HepG2 (cell line): ENCODE measurements around the gene DUS3L. TPM values are rescaled to one million over a fixed set of nuclear protein-coding genes. Genes with fewer than 3 reads are reported as not detected.

Experiments used
- E2F1 ChIP-seq: sonication (generic); formaldehyde crosslinking; IDR thresholded peaks from 2 replicates; pipeline ENCODE4 v1.5.0; 2020; ENCODE audit warnings: missing genetic modification reagents
- HNF1B ChIP-seq: sonication (generic); formaldehyde crosslinking; IDR thresholded peaks from 2 replicates; pipeline ENCODE4 v1.5.1; 2020; ENCODE audit warnings: mild to moderate bottlenecking, moderate library complexity, missing genetic modification reagents
- HOXA7 ChIP-seq: sonication (generic); formaldehyde crosslinking; IDR thresholded peaks from 2 replicates; pipeline ENCODE4 v1.8.1; 2022; ENCODE audit warnings: mild to moderate bottlenecking, missing genetic modification reagents, moderate library complexity
- ISL2 ChIP-seq: sonication (generic); formaldehyde crosslinking; IDR thresholded peaks from 2 replicates; pipeline ENCODE4 v1.5.0; 2020; ENCODE audit warnings: missing genetic modification reagents
- JUND ChIP-seq: sonication (generic); formaldehyde crosslinking; IDR thresholded peaks from 2 replicates; pipeline ENCODE4 v1.8.0; 2022; ENCODE audit warnings: mild to moderate bottlenecking, missing genetic modification reagents
- KDM5A ChIP-seq: fragments of 200-600 bp; sonication (generic); IDR thresholded peaks from 2 replicates; pipeline ENCODE4 v1.7.0; 2018; ENCODE audit warnings: antibody characterized with exemption, mild to moderate bottlenecking, low read length, borderline replicate concordance
- NFRKB ChIP-seq: fragments of 450-650 bp; IDR thresholded peaks from 2 replicates; pipeline ENCODE4 v1.6.1; 2017
- NFYC ChIP-seq: IDR thresholded peaks from 2 replicates; pipeline ENCODE4 v1.6.1; 2016; ENCODE audit warnings: missing genetic modification reagents, missing compliant biosample characterization
- NR2F1 ChIP-seq, 2 experiments: fragments of 450-650 bp in 1 of 2; formaldehyde crosslinking in 1 of 2; IDR thresholded peaks; 2 replicates each; pipeline versions ENCODE4 v1.5.0 to v1.6.1; 2016 to 2020; ENCODE audit warnings: mild to moderate bottlenecking in 1 of 2, missing compliant biosample characterization in 1 of 2, missing genetic modification reagents in 1 of 2, moderate library complexity in 1 of 2
- ONECUT2 ChIP-seq: sonication (generic); formaldehyde crosslinking; IDR thresholded peaks from 2 replicates; pipeline ENCODE4 v1.4.0; 2020; ENCODE audit warnings: missing genetic modification reagents
- PRDM10 ChIP-seq: sonication (generic); formaldehyde crosslinking; IDR thresholded peaks from 2 replicates; pipeline ENCODE4 v1.4.0; 2020; ENCODE audit warnings: low read depth, missing genetic modification reagents
- RELA ChIP-seq: sonication (generic); formaldehyde crosslinking; IDR thresholded peaks from 2 replicates; pipeline ENCODE4 v1.4.0; 2020; ENCODE audit warnings: missing genetic modification reagents
- REPIN1 ChIP-seq: sonication (generic); formaldehyde crosslinking; IDR thresholded peaks from 2 replicates; pipeline ENCODE4 v1.8.0; 2022; ENCODE audit warnings: missing genetic modification reagents, low read depth, mild to moderate bottlenecking, borderline replicate concordance
- SP5 ChIP-seq: IDR thresholded peaks from 2 replicates; pipeline ENCODE4 v1.6.1; 2016; ENCODE audit warnings: low read depth, borderline replicate concordance
- ZFP36L2 ChIP-seq: sonication (generic); formaldehyde crosslinking; IDR thresholded peaks from 2 replicates; pipeline ENCODE4 v1.4.0; 2020; ENCODE audit warnings: missing genetic modification reagents
- ZGPAT ChIP-seq: IDR thresholded peaks from 2 replicates; pipeline ENCODE4 v1.6.1; 2016; ENCODE audit warnings: mild to moderate bottlenecking
- ZNF264 ChIP-seq: sonication (generic); formaldehyde crosslinking; IDR thresholded peaks from 2 replicates; pipeline ENCODE4 v1.4.0; 2020; ENCODE audit warnings: missing genetic modification reagents
- ZNF350 ChIP-seq: sonication (generic); formaldehyde crosslinking; IDR thresholded peaks from 2 replicates; pipeline ENCODE4 v1.4.0; 2020; ENCODE audit warnings: mild to moderate bottlenecking, low read depth, missing genetic modification reagents, borderline replicate concordance
- ZNF543 ChIP-seq: sonication (generic); formaldehyde crosslinking; IDR thresholded peaks from 2 replicates; pipeline ENCODE4 v1.4.0; 2020; ENCODE audit warnings: mild to moderate bottlenecking, missing genetic modification reagents
- ZNF605 ChIP-seq: sonication (generic); formaldehyde crosslinking; IDR thresholded peaks from 2 replicates; pipeline ENCODE4 v1.8.0; 2022; ENCODE audit warnings: mild to moderate bottlenecking, missing genetic modification reagents
- ZNF782 ChIP-seq: sonication (generic); formaldehyde crosslinking; IDR thresholded peaks from 2 replicates; pipeline ENCODE4 v1.4.0; 2020; ENCODE audit warnings: missing genetic modification reagents, mild to moderate bottlenecking, borderline replicate concordance
- polyA plus RNA-seq, 8 experiments: library from polyadenylated mRNA; depleted of rRNA in 3 of 8; stranded (reverse) in 7 of 8; unstranded in 1 of 8; fragments of >200 nt; fragmentation: Illumina TruSeq in 4 of 8; extraction: Trizol in 4 of 8; gene quantifications; 2 replicates each; pipeline versions ENCODE4 v1.2.1 to v1.2.3, GENCODE V29; 2011 to 2016; ENCODE audit warnings: low read depth in 4 of 8, missing spikeins in 1 of 8, mixed read lengths in 1 of 8; ENCODE audit not compliant: insufficient read depth in 1 of 8
- total RNA-seq, 5 experiments: library from RNA; depleted of rRNA; stranded (reverse); fragments of >200 nt; fragmentation: Illumina TruSeq; extraction: Trizol; gene quantifications; 2 replicates each; pipeline ENCODE4 v1.2.3, GENCODE V29; 2016; ENCODE audit warnings: low read depth in 1 of 5
- TF ChIP-seq, protein P1 (sequence below): IDR thresholded peaks from 2 replicates; pipeline ENCODE4 v1.6.1; 2016; ENCODE audit warnings: missing biosample characterization, missing genetic modification reagents, low read depth

DUS3L gene
- total and polyA plus RNA-seq, 2 of the 13 experiments (the other 11 are each of a cell fraction or from before 2014, with no cell fraction given) = 13.3 to 25.1 TPM

DNA sequence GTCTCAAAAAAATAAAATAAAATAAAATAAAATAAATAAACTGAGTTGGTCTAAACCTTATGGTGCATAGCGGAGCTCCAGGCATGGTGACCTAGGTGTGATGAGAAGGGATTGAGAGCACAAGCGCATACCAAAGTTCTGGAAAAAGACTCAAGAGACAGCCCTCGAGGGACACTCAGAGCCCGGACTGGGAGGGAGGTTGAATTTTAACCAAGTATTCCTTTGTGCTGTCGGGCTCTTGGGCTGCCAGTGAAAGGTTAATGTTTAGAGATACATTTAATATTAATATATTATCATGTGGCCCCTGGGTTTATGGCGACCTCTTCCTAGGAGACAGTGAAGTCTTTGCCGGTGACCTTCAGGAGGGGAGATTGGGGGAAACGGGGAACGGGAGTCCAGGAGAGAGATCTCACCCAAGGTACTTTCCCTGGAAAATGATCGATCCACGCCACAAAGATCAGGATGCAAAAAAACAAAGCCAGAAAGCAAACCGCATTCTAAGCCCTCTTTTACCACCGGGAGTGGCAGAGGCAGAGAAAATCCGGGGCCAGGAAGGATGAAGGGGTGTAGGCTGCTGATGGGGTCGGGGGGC, 46.9 kb upstream of the DUS3L start (continued):
- TF ChIP-seq, protein P1, sequence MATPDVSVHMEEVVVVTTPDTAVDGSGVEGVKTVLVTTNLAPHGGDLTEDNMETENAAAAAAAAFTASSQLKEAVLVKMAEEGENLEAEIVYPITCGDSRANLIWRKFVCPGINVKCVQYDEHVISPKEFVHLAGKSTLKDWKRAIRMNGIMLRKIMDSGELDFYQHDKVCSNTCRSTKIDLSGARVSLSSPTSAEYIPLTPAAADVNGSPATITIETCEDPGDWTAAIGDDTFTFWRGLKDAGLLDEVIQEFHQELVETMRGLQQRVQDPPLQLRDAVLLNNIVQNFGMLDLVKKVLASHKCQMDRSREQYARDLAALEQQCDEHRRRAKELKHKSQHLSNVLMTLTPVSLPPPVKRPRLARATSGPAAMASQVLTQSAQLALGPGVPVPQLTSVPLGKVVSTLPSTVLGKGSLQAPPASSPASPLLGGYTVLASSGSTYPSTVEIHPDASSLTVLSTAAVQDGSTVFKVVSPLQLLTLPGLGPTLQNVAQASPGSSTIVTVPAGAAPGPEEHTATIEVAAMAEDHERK (CRISPR knock-in tag) = no peak
- no peak for TF ChIP-seq JUND (CRISPR knock-in tag)
- no peak for TF ChIP-seq HOXA7 (CRISPR knock-in tag)
- no peak for TF ChIP-seq NR2F1 (CRISPR knock-in tag; IDR thresholded peaks at IDR 0.05)
- TF ChIP-seq KDM5A = no peak
- no peak for TF ChIP-seq REPIN1 (CRISPR knock-in tag)
- TF ChIP-seq ZNF782 (CRISPR knock-in tag) = peak; percentile 59; the same call in 1 of the 2 replicates
- no peak for TF ChIP-seq PRDM10 (CRISPR knock-in tag)
- no peak for TF ChIP-seq RELA (CRISPR knock-in tag)
- TF ChIP-seq ZNF264 (CRISPR knock-in tag) = no peak
- TF ChIP-seq ZFP36L2 (CRISPR knock-in tag) = no peak
- TF ChIP-seq HNF1B (CRISPR knock-in tag) = 0 out of 2 replicates have a peak, but pooled peaks have one; percentile 8
- TF ChIP-seq ZGPAT (CRISPR knock-in tag) = no peak
- no peak for TF ChIP-seq ZNF605 (CRISPR knock-in tag)
- peak; percentile 82 for TF ChIP-seq ONECUT2 (CRISPR knock-in tag)
- TF ChIP-seq ZNF543 (CRISPR knock-in tag) = no peak
- 0 out of 2 replicates have a peak, but pooled peaks have one; percentile 2 for TF ChIP-seq SP5 (CRISPR knock-in tag)
- TF ChIP-seq ZNF350 (CRISPR knock-in tag) = no peak; the same call in 1 of the 2 replicates
- peak; percentile 11; the same call in 1 of the 2 replicates for TF ChIP-seq ISL2 (CRISPR knock-in tag)
- TF ChIP-seq NFYC (CRISPR knock-in tag) = no peak
- TF ChIP-seq NFRKB = no peak
- no peak for TF ChIP-seq E2F1
